GM18511 (cell line): ENCODE results near the gene ODF2L.

ENCODE experiments used
- ATAC-seq: cut with Tn5 transposase; IDR thresholded peaks from one replicate; pipeline ENCODE4 v1.9.1; 2021; ENCODE audit warnings: mild to moderate bottlenecking, moderate library complexity; ENCODE audit not compliant: unreplicated experiment

ODF2L gene, protein sequence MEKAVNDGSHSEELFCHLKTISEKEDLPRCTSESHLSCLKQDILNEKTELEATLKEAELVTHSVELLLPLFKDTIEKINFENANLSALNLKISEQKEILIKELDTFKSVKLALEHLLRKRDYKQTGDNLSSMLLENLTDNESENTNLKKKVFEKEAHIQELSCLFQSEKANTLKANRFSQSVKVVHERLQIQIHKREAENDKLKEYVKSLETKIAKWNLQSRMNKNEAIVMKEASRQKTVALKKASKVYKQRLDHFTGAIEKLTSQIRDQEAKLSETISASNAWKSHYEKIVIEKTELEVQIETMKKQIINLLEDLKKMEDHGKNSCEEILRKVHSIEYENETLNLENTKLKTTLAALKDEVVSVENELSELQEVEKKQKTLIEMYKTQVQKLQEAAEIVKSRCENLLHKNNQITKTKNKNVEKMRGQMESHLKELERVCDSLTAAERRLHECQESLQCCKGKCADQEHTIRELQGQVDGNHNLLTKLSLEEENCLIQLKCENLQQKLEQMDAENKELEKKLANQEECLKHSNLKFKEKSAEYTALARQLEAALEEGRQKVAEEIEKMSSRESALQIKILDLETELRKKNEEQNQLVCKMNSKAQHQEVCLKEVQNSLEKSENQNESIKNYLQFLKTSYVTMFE

DNA sequence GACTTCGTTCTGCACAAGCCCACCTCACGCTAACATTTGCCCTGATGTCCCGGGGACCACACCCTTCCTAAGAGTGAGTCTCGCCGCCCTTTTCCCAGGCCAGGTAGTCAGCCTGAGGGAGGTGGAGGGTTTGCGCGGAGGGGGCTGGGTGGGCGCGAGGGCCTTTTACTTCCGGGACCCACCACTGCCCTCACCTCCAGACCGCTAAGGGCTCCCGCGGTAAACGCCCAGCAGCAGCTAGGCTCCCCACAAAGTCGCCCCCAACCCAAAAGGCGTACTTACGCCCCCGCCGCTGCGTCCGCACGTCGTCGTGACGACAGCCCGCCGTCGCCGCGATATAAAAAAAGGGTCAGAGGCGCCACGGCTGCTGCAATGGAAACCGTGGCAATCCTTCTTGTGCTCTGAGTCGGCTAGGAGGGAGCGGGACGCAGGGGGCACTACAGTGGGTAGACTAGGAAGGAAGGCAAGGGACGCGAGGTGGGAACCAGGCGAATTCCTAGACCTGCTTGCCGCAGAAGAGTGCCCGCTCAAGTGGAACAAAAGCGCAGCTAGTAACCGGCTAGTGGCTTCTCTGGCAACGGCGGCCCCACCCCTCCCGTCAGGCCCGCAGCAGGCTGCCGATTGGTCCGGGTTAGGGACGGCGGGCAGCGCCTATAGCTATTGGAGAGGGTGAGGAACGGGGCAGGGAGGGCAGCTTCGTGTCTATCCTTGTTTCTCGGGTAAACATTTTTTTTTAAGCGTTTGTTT lies at the start of gene ODF2L:
Gene ODF2L, minus strand, starts transcription at position 573 of the 747 bp plus-strand sequence. CDS start 9,296 bp downstream, outside the sequence.
- ATAC-seq, result peak; percentile 100

DNA sequence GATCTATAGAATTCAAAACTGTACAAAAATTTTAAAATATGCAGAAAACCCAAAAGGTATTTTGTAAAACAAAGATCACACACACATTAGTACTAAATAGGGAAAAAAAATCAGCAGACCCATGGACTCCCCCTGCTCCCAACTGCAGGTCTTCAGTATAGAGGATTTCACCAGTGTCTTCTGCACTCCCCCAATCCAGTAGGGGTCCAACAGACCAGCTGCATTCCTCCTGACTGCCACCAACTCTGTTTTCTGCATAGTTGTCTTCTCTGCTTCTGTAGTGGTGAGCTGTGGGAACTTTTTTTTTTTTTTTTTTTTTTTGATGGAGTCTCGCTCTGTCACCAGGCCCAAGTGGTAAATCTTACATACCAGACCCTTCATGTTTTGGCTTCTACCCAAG lies 49.8 kb upstream of the ODF2L start:
- no peak for ATAC-seq

DNA sequence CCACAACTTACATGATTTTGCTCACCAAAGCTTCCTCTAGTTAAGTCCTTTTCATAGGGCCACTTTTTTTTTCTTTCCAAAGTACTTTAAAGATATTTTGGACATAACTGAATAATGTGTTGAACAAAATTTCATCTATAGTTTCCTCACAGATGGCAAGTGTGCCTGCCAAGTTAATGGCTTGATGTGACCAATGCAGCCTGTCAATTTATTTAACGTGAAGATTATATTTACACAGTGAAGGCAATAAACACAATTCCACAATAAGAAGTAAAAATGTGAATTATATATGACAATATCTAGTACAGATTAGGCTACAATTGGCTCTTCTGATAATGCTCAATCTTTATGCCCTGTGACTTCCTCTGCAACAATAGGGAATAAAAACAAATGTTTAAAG lies 45.9 kb upstream of the ODF2L start:
- no peak for ATAC-seq

DNA sequence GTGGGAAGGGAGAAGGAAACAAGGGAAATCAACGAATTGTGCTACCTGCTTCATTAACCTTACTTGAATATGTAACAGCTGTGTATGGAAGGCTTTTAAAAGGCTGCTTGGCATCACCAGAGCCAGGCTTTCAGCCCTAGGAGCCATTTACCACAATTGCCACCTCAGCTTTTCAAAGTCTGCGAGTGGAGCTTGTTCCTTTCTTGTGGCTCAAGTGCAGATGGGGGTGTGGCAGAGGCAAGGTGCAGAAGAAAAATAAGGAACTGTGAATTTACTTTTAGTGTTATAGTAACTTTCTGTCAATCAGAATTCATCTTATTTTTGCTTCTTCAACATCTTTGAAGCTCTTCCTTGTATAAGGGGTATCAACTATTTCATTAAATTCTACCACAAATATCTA lies 45.5 kb upstream of the ODF2L start:
- ATAC-seq, result no peak

DNA sequence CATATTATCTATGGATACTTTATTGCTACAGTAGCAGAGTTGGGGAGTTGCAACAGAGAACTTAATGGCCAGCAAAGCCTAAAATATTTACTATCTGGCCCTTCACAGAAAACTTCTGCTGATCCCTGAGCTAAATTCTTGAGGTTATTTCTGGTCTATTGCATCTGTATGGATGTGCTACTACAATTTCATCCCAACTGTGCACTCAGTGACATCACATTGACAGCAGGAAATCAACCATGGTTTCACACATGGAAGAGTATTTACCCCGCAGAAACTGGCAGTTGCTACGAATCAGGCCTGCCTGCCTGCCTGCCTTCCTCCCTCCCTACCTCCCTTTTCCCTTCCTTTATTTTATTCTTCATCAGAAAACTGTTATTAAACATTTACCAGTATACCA lies 39.9 kb upstream of the ODF2L start:
- no peak for ATAC-seq

DNA sequence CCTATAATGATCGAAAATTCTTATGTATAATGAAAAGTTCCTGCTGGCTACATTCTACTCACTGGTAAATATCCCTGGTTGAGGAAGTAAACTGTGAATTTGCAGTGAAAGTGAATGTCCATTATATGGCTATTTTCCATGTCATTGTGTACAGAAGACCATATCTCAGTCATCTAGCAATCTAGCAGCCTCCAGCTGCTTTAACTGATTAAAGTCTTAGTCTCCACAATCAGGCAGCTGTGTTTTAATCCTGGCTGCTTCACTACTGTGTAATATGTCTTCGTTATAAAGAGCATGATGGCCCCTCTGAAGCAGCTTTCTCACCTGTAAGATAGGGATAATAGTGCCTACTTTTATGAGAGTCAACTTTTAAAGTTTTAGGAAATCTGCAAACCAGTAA lies 39.2 kb upstream of the ODF2L start:
- no peak for ATAC-seq

DNA sequence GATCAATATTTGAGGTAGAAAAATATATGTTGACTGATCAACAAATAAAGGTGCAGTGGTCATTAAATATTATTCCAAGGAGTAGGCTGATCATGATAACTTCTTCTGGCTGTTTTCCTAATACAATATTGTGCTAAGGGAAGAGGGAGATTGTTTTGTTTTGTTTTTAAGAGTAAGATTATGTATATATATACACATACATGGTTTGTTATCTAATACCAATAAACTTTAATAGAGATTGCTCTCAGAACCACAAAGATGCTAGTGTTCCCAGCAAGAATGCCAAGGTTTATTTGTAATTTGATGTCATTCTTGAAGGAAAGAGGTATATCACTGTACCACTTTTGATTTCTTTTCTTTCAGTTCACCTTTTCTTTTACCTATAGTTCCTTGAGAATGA lies 37.9 kb upstream of the ODF2L start:
- no peak for ATAC-seq

DNA sequence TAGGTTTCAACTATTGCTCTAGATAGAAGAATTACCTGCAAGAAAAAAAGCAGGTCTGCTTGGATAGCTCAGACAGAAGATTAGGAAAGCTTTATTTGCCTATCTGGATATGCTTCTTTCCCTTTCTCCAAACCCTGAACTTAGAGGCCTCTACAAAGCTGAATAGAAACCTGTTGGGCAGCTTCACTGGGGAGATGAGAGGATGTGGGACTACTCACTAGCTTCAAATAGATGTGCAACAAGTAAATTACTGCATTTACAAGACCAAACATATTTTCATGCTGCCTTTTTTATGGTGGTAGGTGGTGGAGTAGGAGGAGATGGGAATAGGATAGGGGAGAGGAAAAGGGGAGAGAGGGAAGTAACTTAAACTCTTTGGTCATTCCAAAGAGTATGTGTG lies 34.3 kb upstream of the ODF2L start:
- ATAC-seq, result no peak

DNA sequence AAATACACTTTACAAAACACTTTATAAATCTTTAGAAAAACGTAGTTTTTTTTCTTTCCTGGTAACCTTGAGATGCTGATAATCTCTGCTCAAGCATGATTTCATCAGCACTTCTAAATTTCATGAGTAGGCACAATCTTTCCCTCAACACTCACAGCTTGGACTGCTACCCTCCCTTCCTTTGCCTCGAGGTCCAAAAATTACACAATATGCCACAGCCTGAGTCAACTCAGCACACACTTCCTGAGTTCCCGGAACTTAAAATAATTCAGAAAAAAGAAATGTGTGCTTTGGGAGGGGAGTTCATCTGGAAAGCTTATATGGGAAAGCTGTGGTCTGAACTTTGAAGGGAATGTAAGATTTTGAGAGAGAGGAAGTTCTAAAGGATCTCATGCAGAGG lies 33.7 kb upstream of the ODF2L start:
- ATAC-seq, result no peak

DNA sequence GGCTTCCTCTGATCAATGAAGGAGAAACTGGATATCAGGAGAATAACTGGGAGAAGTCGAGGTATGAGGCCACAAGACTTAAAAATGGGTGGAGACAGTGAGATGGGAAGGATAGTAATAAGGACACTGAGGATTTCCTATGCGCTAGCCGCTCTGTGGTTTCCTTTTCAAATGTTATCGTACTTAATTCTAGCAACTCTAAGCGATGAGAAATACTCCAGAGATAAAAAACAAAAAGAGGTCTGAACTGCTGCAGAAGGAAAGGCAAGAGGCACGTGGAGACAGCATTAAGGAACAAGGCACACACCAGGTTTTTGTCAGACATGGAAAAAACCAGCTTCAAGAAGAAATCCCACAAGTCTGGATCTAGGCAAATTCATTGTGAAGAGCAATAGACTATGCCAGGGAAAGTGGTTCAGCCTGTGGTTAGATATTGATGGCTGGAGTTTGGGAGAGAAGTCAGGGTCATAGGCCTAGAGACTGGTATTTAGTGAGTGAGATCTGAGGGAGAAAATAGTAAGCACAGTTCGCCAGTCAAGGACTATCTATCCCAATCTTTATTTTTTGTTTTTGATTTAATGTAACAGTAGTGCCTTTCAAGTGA lies 33.1 kb upstream of the ODF2L start:
- no peak for ATAC-seq

DNA sequence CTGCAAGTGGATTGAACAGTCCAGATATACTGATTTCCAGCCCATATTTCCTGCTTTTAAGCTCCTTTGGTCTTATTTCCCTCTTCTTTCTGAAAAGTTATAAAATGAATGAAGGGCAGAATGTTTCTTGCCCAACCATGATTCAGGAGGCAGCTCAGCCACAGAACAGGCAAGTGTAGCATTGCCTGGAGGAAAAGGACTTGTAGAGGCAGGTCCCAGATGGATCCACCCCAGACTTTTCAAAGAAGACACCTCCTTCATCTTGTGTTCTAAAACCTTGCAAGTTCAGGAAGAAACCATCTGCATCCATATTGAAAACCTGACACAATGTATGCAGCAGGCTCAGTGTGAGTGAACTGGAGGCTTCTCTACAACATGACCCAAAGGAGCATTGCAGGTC lies 27.8 kb upstream of the ODF2L start, which contains the start of gene CLCA2:
Gene CLCA2, plus strand, starts transcription at position 299 of the 400 bp plus-strand sequence. Its CDS starts 77 bp downstream, at position 376.
- no peak for ATAC-seq

DNA sequence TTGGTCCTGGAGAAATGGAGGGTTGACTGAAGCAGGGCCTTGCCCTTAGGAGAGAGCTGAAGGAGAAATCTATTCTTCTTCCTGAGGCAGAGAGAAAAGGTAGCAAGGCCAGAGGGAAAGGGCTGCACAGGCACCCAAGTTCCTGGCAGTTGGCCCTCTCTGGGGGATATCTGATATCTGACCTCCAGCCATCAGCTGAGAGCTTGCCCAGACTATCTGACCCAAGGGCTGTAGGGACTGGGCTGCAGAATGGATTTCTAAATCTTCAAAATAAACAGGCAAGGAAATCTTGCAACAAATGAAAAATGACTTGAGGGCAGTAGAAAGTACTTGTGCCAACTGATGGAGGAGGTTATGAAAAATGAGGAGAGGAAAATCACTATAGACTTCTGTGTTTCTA lies 27.4 kb upstream of the ODF2L start:
- ATAC-seq, result no peak

DNA sequence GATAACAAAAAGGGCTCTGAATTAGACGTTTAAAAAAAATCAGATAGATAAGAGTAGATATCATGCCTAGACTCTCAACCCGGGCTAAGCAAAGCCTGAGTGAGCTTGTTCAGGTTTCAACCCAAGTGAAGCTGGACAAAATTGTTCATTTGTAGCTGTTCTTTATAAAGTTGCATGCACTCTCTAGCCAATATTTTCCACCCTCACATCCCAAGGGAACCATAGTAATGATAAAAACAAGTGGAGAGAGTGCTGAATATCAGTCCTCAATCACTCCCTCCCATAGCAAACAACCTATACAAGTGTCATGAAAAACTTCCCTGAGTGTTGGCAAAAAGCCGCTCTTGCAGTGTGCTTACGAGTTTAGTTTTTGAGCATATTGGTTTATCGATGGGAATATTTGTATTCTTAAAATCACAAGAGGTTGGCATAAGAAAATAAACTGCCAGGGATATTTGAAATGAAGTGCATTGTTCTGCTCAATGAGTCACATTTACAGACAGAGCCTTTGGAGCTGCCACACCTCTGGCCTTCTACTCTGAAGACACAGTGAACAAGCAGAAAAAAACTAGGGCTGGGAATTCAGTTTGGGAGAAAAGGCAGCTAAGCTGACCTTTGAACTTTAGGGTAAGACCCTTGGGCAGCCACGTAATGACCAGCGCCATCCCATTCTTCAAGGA lies 25.6 kb upstream of the ODF2L start:
- ATAC-seq, result no peak

DNA sequence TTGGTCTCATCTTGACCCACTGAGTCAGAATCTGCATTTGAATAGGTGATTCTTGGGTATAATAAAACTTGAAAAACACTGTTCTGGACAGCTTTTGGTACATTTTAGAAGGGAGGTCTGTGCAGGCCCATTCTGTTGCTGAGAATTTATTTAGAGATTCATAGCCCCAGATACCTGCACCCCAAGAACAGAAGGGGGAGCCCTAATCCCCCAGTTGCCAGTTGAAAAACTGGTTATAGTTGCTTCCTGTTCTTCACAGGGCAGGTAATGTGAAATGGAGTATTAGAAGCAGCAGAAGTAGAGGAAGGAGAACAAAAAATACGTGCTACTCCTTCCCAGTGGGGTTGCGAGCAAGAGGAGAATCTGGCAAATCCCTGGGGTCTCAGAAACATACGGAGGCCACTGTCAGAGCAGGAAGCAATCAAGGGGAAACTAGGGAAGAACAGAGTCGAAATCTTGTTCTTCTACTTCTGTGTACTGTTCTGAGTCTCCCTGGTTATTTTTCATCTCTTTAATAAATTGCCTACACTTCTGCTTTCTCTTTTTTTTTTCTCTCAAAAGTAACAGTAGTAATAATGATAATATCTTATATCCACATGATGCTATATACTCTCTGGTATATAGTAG lies 23.3 kb upstream of the ODF2L start:
- ATAC-seq, result peak; percentile 97

DNA sequence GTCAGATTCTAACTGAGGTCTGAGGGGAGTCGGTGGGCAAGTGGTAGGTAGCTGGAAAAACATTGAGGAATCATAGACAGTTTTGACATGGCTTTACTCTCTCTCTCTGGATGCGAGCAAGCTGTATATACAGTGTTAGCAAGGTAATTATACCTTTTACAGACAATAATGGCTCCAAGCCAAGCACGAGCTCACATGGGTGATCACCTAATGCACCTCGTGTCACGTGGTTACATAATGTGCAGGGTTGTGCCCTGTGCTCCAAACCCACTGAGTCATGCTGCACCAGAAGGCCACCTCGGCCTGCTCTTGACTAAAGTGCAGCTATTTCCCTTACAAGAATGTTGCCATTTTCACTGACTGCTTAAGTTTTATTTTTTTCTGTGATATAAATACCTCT lies 20.2 kb upstream of the ODF2L start:
- no peak for ATAC-seq

DNA sequence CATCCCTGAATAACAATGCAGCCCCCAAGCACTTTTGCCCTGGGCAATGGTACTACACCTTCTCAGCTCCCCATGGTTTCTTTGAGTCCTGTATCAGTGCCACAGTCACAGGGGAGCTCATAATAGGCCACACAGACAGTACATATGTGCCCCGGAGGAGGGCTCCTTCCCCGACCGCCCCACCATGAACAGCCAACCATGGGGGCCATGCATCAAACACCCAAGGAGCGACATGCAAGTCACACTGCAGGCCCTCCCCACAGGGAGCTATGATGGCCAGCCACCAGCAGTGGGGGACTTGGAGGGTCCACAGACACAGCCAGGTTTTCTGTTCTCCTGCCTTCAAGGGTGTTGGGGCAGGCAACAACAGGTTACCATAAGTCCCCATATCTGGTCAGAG lies 14.8 kb upstream of the ODF2L start:
- ATAC-seq, result no peak

DNA sequence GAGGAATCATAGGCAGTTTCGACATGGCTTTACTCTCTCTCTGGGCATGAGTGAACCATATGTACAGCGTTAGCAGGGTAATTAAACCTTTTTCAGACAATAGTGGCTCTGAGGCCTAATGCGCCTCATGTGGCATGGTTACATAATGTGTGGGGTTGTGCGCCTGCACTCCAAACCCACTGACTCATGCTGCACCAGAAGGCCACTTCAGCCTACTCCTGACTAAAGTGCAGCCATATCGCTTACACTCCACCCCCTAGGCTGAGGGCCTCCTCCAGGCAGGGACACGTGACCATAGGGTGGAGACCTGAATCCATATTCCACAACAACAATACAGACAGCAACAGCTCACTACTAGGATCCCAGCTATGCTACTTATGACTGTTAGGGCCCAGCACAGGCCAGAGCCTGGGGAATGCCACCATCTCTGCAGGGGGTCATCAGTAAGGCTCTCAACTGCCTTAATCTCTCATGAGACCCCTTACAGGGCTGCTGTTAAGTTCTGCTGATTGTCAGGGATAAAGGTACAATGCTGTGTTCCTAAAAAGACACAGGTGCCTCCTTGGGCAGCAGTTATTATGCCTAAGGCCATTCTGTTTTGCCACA lies 13.4 kb upstream of the ODF2L start:
- ATAC-seq, result no peak

DNA sequence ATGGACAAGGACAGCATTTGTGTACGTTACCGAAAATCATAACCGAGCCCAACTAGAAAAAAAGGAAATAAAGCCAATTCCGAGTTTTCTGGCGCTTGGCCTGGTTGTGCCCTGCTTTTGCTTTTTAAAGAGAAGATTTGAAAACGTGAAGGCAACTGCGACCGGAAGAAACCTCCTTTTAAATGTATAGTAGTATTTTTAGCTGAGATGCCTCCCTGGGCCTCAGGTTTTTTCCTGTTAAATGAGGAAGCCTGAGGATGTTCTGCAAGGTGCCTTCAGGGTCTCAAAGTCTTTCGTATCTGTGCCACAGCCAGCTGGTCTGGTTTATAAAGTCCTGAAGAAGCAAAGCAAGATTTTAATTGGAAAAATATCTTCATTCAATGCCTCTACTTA lies 371 bp upstream of the ODF2L start:
- ATAC-seq, result peak; percentile 31

DNA sequence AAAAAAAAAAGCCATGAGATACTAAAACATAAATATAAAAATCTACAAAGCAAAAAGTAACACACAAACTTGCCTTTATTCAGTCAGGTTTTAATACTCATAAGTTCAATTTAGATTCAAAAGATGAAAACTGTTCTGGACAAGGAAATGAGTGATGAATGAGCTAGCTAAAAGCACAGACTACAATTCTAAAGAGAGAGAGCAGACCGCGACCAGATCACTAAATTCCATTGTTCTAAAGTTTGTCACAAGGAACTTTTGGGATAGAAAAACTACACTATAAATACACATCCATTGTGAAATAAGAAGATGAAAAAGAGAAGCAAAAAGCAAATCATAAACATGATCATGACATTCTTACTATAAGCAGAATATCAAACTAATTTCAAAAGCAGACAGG lies 1.7 kb downstream of the ODF2L start:
- ATAC-seq, result no peak

DNA sequence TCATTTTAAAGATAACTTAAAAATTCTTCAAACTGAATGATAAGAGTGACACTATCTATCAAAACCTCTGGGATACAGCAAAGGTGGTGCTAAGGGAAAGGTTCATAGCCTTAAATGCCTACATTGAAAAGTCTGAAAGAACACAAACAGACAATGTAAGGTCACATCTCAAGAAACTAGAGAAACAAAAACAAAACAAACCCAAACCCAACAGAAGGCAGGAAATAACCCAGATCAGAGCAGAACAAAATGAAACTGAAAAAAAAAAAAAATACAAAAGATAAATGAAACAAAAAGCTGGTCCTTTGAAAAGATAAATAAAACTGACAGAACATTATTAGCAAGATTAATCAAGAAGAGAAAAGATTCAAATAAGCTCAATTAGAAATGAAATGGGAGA lies 6.8 kb downstream of the ODF2L start:
- peak; percentile 90 for ATAC-seq
